B cell (primary cell): ENCODE results near the gene ELK1. TPM values are rescaled to one million over a fixed set of nuclear protein-coding genes. Genes with fewer than 3 reads are reported as not detected.

Experiments
- ATAC-seq: fragments of 200-7000 bp; cut with Tn5 transposase; one replicate; pipeline ENCODE4 v1.10.0; 2021; ENCODE audit warnings: low read depth, mild to moderate bottlenecking, moderate number of reproducible peaks, moderate library complexity
- CTCF ChIA-PET: fragments of 350-600 bp; sonication (Branson Sonifier 250); formaldehyde crosslinking; loops from one replicate; lab custom pipeline; 2021; ENCODE audit warnings: antibody characterized with exemption, inconsistent platforms; lab: Charles Lee
- POLR2A ChIA-PET: fragments of 350-600 bp; sonication (Branson Sonifier 250); formaldehyde crosslinking; loops from one replicate; lab custom pipeline; 2021; ENCODE audit warnings: antibody characterized with exemption; lab: Charles Lee
- DNase-seq: peaks from one replicate; pipeline ENCODE4 v3.0.0; 2013
- H2AFZ ChIP-seq: 2 replicates; pipeline ENCODE4 v1.6.1; 2012; ENCODE audit warnings: mild to moderate bottlenecking, low read depth, low read length; ENCODE audit not compliant: insufficient read depth, poor library complexity, severe bottlenecking
- H3K27ac ChIP-seq, 2 donors: 1 replicate in 1 of 2; 2 replicates in 1 of 2; pipeline ENCODE4 v1.5.1; 2012 to 2013; ENCODE audit warnings: low read length in 2 of 2, mild to moderate bottlenecking in 2 of 2, moderate library complexity in 1 of 2
- H3K27me3 ChIP-seq, 4 experiments: fragments of 200-600 bp in 1 of 4; sonication (generic) in 1 of 4; replicated peaks in 1 of 4; 1 replicate in 2 of 4; 2 replicates in 2 of 4; pipeline versions ENCODE4 v1.6.1 to v1.7.0; 2013 to 2016; ENCODE audit warnings: low read length in 3 of 4, mild to moderate bottlenecking in 2 of 4, mixed read lengths in 1 of 4, moderate library complexity in 1 of 4; ENCODE audit not compliant: insufficient read depth in 4 of 4, control insufficient read depth in 3 of 4; ENCODE audit errors: control extremely low read depth in 1 of 4
- H3K36me3 ChIP-seq, 2 experiments: replicated peaks in 1 of 2; 1 replicate in 1 of 2; 2 replicates in 1 of 2; pipeline versions ENCODE4 v1.6.1 to v1.7.1; 2013; ENCODE audit warnings: low read length in 1 of 2; ENCODE audit not compliant: insufficient read depth in 2 of 2, control insufficient read depth in 1 of 2; ENCODE audit errors: control extremely low read depth in 1 of 2, extremely low read depth in 1 of 2
- H3K4me1 ChIP-seq, 2 donors: fragments of 200-600 bp in 1 of 2; sonication (generic) in 1 of 2; 1 replicate in 1 of 2; 2 replicates in 1 of 2; pipeline versions ENCODE4 v1.5.1 to v1.6.1; 2013 to 2017; ENCODE audit warnings: low read length in 2 of 2; ENCODE audit not compliant: control insufficient read depth in 2 of 2, insufficient read depth in 2 of 2
- H3K4me2 ChIP-seq: replicated peaks from 2 replicates; pipeline ENCODE3; 2012; ENCODE audit warnings: mild to moderate bottlenecking, low read depth, low read length; ENCODE audit not compliant: poor library complexity, severe bottlenecking
- H3K4me3 ChIP-seq, 5 experiments: fragments of 200-600 bp in 1 of 5; sonication (generic) in 1 of 5; 1 replicate in 3 of 5; 2 replicates in 2 of 5; pipeline versions ENCODE4 v1.5.1 to v1.7.0; 2011 to 2016; ENCODE audit warnings: low read length in 4 of 5, mild to moderate bottlenecking in 4 of 5, low read depth in 2 of 5, control low read depth in 1 of 5, moderate library complexity in 1 of 5; ENCODE audit not compliant: insufficient read depth in 1 of 5; ENCODE audit errors: control extremely low read depth in 1 of 5, extremely low read depth in 1 of 5
- H3K79me2 ChIP-seq: fragments of 200-600 bp; sonication (generic); one replicate; pipeline ENCODE4 v1.6.0; 2016; ENCODE audit warnings: low read length; ENCODE audit not compliant: control insufficient read depth, insufficient read depth
- H3K9ac ChIP-seq: fragments of 200-600 bp; sonication (generic); 2 replicates; pipeline ENCODE4 v1.6.1; 2017; ENCODE audit warnings: mild to moderate bottlenecking, low read length, moderate library complexity
- H3K9me3 ChIP-seq, 3 donors: one replicate each; pipeline versions ENCODE4 v1.6.1 to v1.7.1; 2013; ENCODE audit warnings: low read length in 2 of 3; ENCODE audit not compliant: control insufficient read depth in 2 of 3, insufficient read depth in 1 of 3; ENCODE audit errors: control extremely low read depth in 1 of 3
- H4K20me1 ChIP-seq: 2 replicates; pipeline ENCODE4 v1.6.0; 2012; ENCODE audit warnings: mild to moderate bottlenecking, low read length; ENCODE audit not compliant: insufficient read depth, control insufficient read depth, poor library complexity, severe bottlenecking
- H3K27ac Mint-ChIP-seq: one replicate; pipeline ENCODE4 v1.8.0; 2021; ENCODE audit warnings: mixed read lengths
- H3K27me3 Mint-ChIP-seq: one replicate; pipeline ENCODE4 v1.8.0; 2021; ENCODE audit warnings: mixed read lengths
- H3K4me1 Mint-ChIP-seq: one replicate; pipeline ENCODE4 v1.8.0; 2021; ENCODE audit warnings: mixed read lengths
- H3K4me3 Mint-ChIP-seq: one replicate; pipeline ENCODE4 v1.8.0; 2021; ENCODE audit warnings: mixed read lengths
- H3K9me3 Mint-ChIP-seq: one replicate; pipeline ENCODE4 v1.8.0; 2022; ENCODE audit warnings: mixed read lengths; ENCODE audit not compliant: insufficient read depth
- EZH2 ChIP-seq: IDR thresholded peaks from 2 replicates; pipeline ENCODE4 v1.6.1; 2012; ENCODE audit warnings: borderline replicate concordance, low read depth, mild to moderate bottlenecking, moderate library complexity, low read length; ENCODE audit not compliant: insufficient read depth, poor library complexity, severe bottlenecking
- WGBS: methylation state at CpG from one replicate; pipeline ENCODE4 v1.1.5; 2013; ENCODE audit warnings: missing lambda C conversion rate; ENCODE audit not compliant: insufficient coverage; 5-methylcytosine and 5-hydroxymethylcytosine counted together
- intact Hi-C: fragments of 100-400 bp; cut with micrococcal nuclease; formaldehyde crosslinking; loops from one replicate; pipeline ENCODE4 v1.10.0; 2022
- polyA plus RNA-seq: library from polyadenylated mRNA; depleted of rRNA; stranded (reverse); fragments of >200 nt; gene quantifications from 2 replicates; pipeline ENCODE4 v1.2.3, GENCODE V29; 2012
- total RNA-seq, 2 donors: library from RNA; stranded (reverse); fragments of 120-200 nt in 1 of 2; gene quantifications; 1 replicate in 1 of 2; 2 replicates in 1 of 2; pipeline versions ENCODE4 v1.2.3 to v1.2.4, GENCODE V29; 2013 to 2022
- TF ChIP-seq, protein P1 (sequence below): fragments of 200-600 bp; IDR thresholded peaks from one replicate; pipeline ENCODE4 v1.8.0; 2022; ENCODE audit warnings: antibody characterized with exemption, mild to moderate bottlenecking

The ELK1 gene
- total and polyA plus RNA-seq, 2 donors (not counting 1 experiment from before 2014, with no cell fraction given), result 14.2 to 22.7 TPM

DNA sequence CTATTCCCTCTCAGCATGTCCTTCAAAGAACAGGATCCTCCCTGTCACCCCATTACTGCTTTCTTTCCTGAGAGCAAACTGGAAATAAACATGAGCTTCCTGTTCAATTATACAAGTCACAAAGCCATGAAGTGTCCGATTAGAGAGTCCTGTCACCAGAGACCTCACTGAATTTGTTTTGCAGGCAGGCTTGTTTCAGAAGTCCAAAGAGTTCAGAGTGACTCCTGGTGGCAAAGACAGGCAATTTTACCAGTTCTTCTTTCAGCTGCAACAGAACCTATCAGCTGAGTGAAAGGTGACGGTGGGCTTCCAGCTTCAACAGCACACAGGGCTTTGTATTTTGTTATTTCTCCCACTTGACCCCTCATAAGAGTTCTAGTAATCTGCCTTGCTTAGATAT is 6.4 kb downstream of the ELK1 start:
- intact Hi-C loops, result no loop called here
- no peak overlapping the region for H3K4me3 ChIP-seq
- H3K4me2 ChIP-seq, result no peak overlapping the region
- no peak for DNase-seq
- Mint-ChIP-seq H3K4me3 (no peak overlapping the region), H3K9me3 (no peaks in the 10 kb centered on the region), H3K27me3 (no peaks in the 10 kb centered on the region), H3K27ac (no peak overlapping the region), H3K4me1 (peaks cover 16% of the 10 kb centered on the region)
- WGBS, result no CpG with 5 or more reads among the region's 2 CpGs
- peaks cover 13% of the 10 kb centered on the region for H3K79me2 ChIP-seq
- H3K27ac ChIP-seq, result no peak overlapping the region
- no peak overlapping the region for H3K9ac ChIP-seq
- H3K4me1 ChIP-seq, result peaks cover 0 to 6% of the 10 kb centered on the region in 2 donors
- peaks cover 3 to 24% of the 10 kb centered on the region in 2 experiments for H3K36me3 ChIP-seq
- no peaks in the 10 kb centered on the region for H3K27me3 ChIP-seq
- H3K9me3 ChIP-seq, result no peaks in the 10 kb centered on the region
- no peak for ATAC-seq
- H2AFZ ChIP-seq, result no peak overlapping the region
- ChIA-PET CTCF (interaction anchor here (1.0 to 1.4 kb wide), 2 partner anchors 10 to 147 kb away, joined by 3 read pairs; no protein-coding TSS in a partner anchor), POLR2A (no interaction called here)
- TF ChIP-seq, protein P1, sequence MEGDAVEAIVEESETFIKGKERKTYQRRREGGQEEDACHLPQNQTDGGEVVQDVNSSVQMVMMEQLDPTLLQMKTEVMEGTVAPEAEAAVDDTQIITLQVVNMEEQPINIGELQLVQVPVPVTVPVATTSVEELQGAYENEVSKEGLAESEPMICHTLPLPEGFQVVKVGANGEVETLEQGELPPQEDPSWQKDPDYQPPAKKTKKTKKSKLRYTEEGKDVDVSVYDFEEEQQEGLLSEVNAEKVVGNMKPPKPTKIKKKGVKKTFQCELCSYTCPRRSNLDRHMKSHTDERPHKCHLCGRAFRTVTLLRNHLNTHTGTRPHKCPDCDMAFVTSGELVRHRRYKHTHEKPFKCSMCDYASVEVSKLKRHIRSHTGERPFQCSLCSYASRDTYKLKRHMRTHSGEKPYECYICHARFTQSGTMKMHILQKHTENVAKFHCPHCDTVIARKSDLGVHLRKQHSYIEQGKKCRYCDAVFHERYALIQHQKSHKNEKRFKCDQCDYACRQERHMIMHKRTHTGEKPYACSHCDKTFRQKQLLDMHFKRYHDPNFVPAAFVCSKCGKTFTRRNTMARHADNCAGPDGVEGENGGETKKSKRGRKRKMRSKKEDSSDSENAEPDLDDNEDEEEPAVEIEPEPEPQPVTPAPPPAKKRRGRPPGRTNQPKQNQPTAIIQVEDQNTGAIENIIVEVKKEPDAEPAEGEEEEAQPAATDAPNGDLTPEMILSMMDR, result no peak
- no peaks in the 10 kb centered on the region for H4K20me1 ChIP-seq

DNA sequence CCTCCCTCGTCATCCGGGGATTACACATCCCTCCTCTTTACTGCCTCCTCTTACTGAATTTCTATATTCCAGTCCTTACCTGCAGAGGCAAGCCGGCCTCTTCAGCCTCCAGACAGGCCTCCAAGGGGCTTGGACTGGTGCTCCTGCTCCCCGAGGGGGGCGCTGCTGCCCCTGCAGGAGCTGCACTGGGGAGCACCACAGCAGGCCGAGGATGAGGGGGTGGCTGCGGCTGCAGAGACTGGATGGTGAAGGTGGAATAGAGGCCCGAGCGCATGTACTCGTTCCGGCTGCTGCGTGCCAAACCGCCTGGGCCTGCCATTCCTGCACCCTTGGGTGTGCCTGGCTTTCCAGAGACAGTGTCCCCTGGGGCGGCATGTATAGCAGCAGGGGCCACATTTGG is 11.5 kb downstream of the ELK1 start:
- Histone ChIP-seq H3K9me3 (no peaks in the 10 kb centered on the region), H3K36me3 (peaks cover 3 to 35% of the 10 kb centered on the region in 2 experiments), H3K4me1 (peaks cover 0 to 5% of the 10 kb centered on the region in 2 donors), H3K4me3 (no peak overlapping the region), H3K27ac (no peak overlapping the region), H2AFZ (no peak overlapping the region), H4K20me1 (no peaks in the 10 kb centered on the region), H3K27me3 (no peaks in the 10 kb centered on the region), H3K4me2 (no peak overlapping the region), H3K9ac (no peak overlapping the region), H3K79me2 (no peaks in the 10 kb centered on the region)
- H3K27me3 Mint-ChIP-seq, result no peaks in the 10 kb centered on the region
- H3K4me3 Mint-ChIP-seq, result no peak overlapping the region
- intact Hi-C loops, result no loop called here
- DNase-seq, result no peak
- H3K27ac Mint-ChIP-seq, result no peak overlapping the region
- H3K4me1 Mint-ChIP-seq, result peaks cover 8% of the 10 kb centered on the region
- 97% methylated on average over 13 of the region's 14 CpGs for WGBS
- no peaks in the 10 kb centered on the region for H3K9me3 Mint-ChIP-seq
- TF ChIP-seq, protein P1, result no peak
- no peak for TF ChIP-seq EZH2
- ChIA-PET POLR2A (no interaction called here), CTCF (no interaction called here)
- ATAC-seq, result no peak
